Measurements from ENCODE around the gene MFAP5.

Gene MFAP5

GRCh38 chr12:8697476-8698131, 35.0 kb upstream of the MFAP5 start, which contains the start of gene RIMKLB:
Gene RIMKLB, plus strand, starts transcription at chr12:8697991. Its CDS starts 15,876 bp downstream, at chr12:8713867.
- no peak for TF ChIP-seq CTCF (IDR thresholded peaks at IDR 0.05)

- no peak for TF ChIP-seq CTCF (IDR thresholded peaks at IDR 0.05)
These were observed 34.5 kb upstream of the MFAP5 start for GRCh38 chr12:8697120-8697475.

GRCh38 chr12:8696442-8697090, 33.9 kb upstream of the MFAP5 start:
- no peak for TF ChIP-seq CTCF (IDR thresholded peaks at IDR 0.05)

DNA sequence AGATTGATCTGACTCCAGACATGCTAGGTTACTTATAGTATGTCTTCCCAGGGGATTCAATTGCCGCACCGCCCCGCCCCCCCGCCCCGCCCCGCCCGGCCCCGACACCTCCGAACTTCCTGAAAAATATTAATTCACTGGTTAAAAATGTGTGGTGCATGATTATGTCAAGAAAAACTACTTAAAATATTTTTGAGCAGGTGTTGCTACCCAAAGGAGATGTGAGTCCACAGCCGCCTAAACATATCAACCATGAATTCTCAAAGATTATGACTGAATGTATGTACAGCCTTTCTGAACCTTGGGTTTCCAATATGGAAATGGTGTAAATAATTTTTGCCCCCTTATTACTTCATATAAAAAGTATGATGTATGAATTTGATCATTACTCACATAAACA, 32.5 kb upstream of the MFAP5 start:
- TF ChIP-seq CTCF (IDR thresholded peaks at IDR 0.05): no peak

DNA sequence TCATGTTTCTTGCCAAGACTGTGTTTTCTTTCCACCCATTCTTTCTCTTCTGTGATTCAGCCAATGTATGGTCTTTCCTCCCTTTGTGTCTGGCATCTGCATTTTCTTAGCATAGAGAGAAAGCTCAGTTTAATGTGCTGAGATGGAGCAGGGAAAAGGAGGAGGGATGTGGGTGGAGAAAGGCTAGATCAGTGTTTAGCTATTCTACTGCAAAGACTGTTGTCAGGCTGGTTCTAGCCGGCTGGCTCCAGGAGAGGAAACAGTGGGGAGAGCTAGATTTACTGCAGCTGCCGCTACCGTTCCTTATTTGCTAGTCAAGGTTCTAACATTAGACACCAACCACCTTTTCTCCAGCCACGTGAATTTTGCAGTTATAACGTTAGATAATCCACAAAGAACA, 29.9 kb upstream of the MFAP5 start:
- no peak for TF ChIP-seq CTCF (IDR thresholded peaks at IDR 0.05)

DNA sequence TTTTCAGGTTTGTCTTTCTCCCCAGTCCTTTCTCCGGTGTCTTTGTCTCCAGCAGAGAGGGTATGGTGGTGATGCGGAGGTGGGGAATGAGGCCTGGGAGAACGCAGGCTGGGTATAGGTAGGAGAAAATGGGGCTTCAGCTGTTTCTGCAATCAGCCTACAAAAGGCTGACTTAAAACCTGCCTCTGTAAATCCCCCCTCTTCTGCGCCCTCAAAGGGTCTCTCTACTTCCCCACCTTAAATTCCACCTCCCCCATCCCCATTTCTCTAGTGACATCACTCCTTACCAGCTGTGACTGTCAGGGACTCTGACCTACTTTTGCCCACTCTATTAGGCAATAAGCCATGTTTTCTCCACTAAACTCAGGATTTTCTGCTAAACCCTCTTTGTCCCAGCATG, 27.1 kb upstream of the MFAP5 start:
- no peak for TF ChIP-seq CTCF (IDR thresholded peaks at IDR 0.05)

- TF ChIP-seq CTCF (IDR thresholded peaks at IDR 0.05): no peak
These were observed 25.4 kb upstream of the MFAP5 start for GRCh38 chr12:8687846-8688601.

Measured in LNCAP (cell line).